HEK293T (cell line): ENCODE results near the gene TAF11.

ENCODE experiments used
- CTCF ChIA-PET: fragments of 350-600 bp; formaldehyde crosslinking; extraction: SDS; loops from one replicate; lab custom pipeline; 2021; ENCODE audit warnings: antibody characterized with exemption, inconsistent platforms; lab: Yijun Ruan, JAX
- POLR2A ChIA-PET: fragments of 350-600 bp; formaldehyde crosslinking; extraction: SDS; loops from one replicate; lab custom pipeline; 2020; ENCODE audit warnings: antibody characterized with exemption, inconsistent platforms; lab: Yijun Ruan, JAX
- DNase-seq: peaks from one replicate; pipeline ENCODE4 v3.0.0; 2012; ENCODE audit warnings: mixed read lengths; ENCODE audit errors: extremely low spot score
- ARNT ChIP-seq: fragments of 450-650 bp; IDR thresholded peaks from 2 replicates; pipeline ENCODE4 v1.6.1; 2017; ENCODE audit warnings: mild to moderate bottlenecking
- BHLHE40 ChIP-seq: fragments of 450-650 bp; IDR thresholded peaks from 2 replicates; pipeline ENCODE4 v1.6.1; 2016; ENCODE audit warnings: mild to moderate bottlenecking, moderate library complexity, borderline replicate concordance
- CTBP1 ChIP-seq: fragments of 450-650 bp; IDR thresholded peaks from 2 replicates; pipeline ENCODE4 v1.6.1; 2016; ENCODE audit warnings: borderline replicate concordance
- ELF4 ChIP-seq: fragments of 450-650 bp; IDR thresholded peaks from 2 replicates; pipeline ENCODE4 v1.6.1; 2017; ENCODE audit warnings: antibody characterized with exemption
- FOXA1 ChIP-seq: fragments of 450-650 bp; IDR thresholded peaks from 2 replicates; pipeline ENCODE4 v1.6.1; 2016; ENCODE audit warnings: mild to moderate bottlenecking
- FOXK2 ChIP-seq: fragments of 450-650 bp; IDR thresholded peaks from 2 replicates; pipeline ENCODE4 v1.6.1; 2016; ENCODE audit warnings: mild to moderate bottlenecking
- FOXM1 ChIP-seq: fragments of 450-650 bp; IDR thresholded peaks from 2 replicates; pipeline ENCODE4 v1.6.1; 2017; ENCODE audit warnings: mild to moderate bottlenecking, borderline replicate concordance
- HDGF ChIP-seq: fragments of 450-650 bp; IDR thresholded peaks from 2 replicates; pipeline ENCODE4 v1.6.1; 2017; ENCODE audit warnings: antibody characterized with exemption, borderline replicate concordance
- L3MBTL2 ChIP-seq: fragments of 450-650 bp; conservative IDR thresholded peaks from 2 replicates; pipeline ENCODE4 v1.6.1; 2016; ENCODE audit warnings: mild to moderate bottlenecking
- LEF1 ChIP-seq: fragments of 450-650 bp; IDR thresholded peaks from 2 replicates; pipeline ENCODE4 v1.6.1; 2017; ENCODE audit warnings: mild to moderate bottlenecking, borderline replicate concordance
- NFRKB ChIP-seq: fragments of 450-650 bp; IDR thresholded peaks from 2 replicates; pipeline ENCODE4 v1.6.1; 2016; ENCODE audit warnings: mild to moderate bottlenecking, moderate library complexity
- SP1 ChIP-seq: fragments of 450-650 bp; IDR thresholded peaks from 2 replicates; pipeline ENCODE4 v1.6.1; 2017
- SUZ12 ChIP-seq: fragments of 450-650 bp; IDR thresholded peaks from 2 replicates; pipeline ENCODE4 v1.6.1; 2016; ENCODE audit warnings: mild to moderate bottlenecking
- TARDBP ChIP-seq: fragments of 450-650 bp; IDR thresholded peaks from 2 replicates; pipeline ENCODE4 v1.6.1; 2016
- ZNF384 ChIP-seq: fragments of 450-650 bp; IDR thresholded peaks from 2 replicates; pipeline ENCODE4 v1.6.1; 2016
- TF ChIP-seq, protein P1 (sequence below): fragments of 450-650 bp; IDR thresholded peaks from 2 replicates; pipeline ENCODE4 v1.6.1; 2016

TAF11 gene

DNA sequence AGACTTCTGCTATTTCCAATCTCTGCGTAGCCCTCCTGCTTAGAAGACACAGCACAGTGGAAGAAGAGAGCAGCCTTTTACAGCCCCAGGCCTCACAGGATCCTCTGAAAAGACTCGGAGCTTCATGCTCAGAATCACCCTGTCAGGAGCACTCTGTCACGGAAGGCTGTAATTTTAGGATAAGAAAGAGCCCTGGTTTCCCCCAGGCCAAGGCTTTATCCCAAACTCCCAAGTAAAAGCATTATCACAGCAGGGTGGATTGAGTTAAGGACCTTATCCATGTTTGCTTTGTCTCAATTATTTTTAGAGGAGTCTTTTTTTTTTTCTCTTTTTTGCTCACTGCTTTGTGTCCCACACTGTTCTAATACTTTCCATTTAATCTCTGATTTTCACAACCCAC lies 40.4 kb upstream of the TAF11 start:
- CTCF ChIA-PET, result no interaction called here
- peak; percentile 49; the same call in 1 of the 2 replicates for TF ChIP-seq FOXA1
- peak; percentile 77 for TF ChIP-seq ZNF384
- TF ChIP-seq, protein P1, sequence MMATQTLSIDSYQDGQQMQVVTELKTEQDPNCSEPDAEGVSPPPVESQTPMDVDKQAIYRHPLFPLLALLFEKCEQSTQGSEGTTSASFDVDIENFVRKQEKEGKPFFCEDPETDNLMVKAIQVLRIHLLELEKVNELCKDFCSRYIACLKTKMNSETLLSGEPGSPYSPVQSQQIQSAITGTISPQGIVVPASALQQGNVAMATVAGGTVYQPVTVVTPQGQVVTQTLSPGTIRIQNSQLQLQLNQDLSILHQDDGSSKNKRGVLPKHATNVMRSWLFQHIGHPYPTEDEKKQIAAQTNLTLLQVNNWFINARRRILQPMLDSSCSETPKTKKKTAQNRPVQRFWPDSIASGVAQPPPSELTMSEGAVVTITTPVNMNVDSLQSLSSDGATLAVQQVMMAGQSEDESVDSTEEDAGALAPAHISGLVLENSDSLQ, result peak; percentile 40; the same call in 1 of the 2 replicates
- TF ChIP-seq TARDBP, result no peak
- POLR2A ChIA-PET, result interaction anchor here (1.2 kb wide), 1 partner anchor 21 kb away, joined by 3 read pairs; no protein-coding TSS in a partner anchor
- peak; percentile 42 for DNase-seq

DNA sequence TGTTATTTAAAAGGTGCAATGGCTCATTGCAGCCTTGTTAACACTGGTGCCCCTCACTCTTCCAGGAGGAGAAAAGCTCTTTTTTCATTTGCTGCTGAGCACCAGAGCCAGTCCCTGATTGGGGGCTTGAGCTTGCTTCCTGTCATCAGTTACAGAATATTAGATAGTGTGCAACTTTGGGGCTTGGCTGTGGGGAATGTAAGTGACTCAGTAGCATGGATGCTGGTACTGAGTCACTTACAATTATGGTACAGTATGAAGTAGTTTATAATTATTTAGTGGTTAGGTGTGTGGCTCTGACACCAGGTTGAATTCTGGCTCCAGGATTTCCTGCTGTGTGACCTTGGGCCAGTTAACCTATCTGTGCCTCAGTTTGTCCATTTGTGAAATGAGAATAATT lies 38.8 kb upstream of the TAF11 start:
- ChIA-PET CTCF (no interaction called here), POLR2A (interaction anchor here (1.0 kb wide), 1 partner anchor 39 kb away, joined by 3 read pairs; the partner anchor contains the start of gene TAF11)
- TF ChIP-seq FOXA1, result no peak
- no peak for TF ChIP-seq CTBP1
- TF ChIP-seq FOXM1, result no peak
- TF ChIP-seq BHLHE40, result no peak
- TF ChIP-seq LEF1, result no peak
- no peak for TF ChIP-seq SP1
- TF ChIP-seq, protein P1, result no peak
- no peak for TF ChIP-seq SUZ12
- no peak for TF ChIP-seq TARDBP
- no peak for TF ChIP-seq NFRKB
- no peak for TF ChIP-seq HDGF
- TF ChIP-seq ARNT, result no peak
- TF ChIP-seq ELF4, result no peak
- TF ChIP-seq FOXK2, result no peak
- TF ChIP-seq L3MBTL2, result no peak
- TF ChIP-seq ZNF384, result no peak
- DNase-seq, result no peak

GRCh38 chr6:34924831-34925625 lies 37.2 kb upstream of the TAF11 start:
- CTCF ChIA-PET, result no interaction called here
- POLR2A ChIA-PET, result no interaction called here
- TF ChIP-seq SP1 (no peak), NFRKB (no peak), BHLHE40 (no peak), L3MBTL2 (no peak), CTBP1 (no peak), SUZ12 (no peak), ARNT (no peak)
- TF ChIP-seq, protein P1, result no peak
- no peak for DNase-seq

GRCh38 chr6:34922177-34922663 lies 34.4 kb upstream of the TAF11 start:
- POLR2A ChIA-PET, result no interaction called here
- TF ChIP-seq L3MBTL2 (no peak), BHLHE40 (no peak), TARDBP (no peak), CTBP1 (no peak), FOXK2 (no peak), HDGF (no peak), NFRKB (no peak), FOXM1 (no peak), SP1 (no peak), ARNT (no peak), ZNF384 (no peak), LEF1 (no peak), ELF4 (no peak), SUZ12 (no peak)
- TF ChIP-seq, protein P1, result no peak
- no peak for DNase-seq
- CTCF ChIA-PET, result interaction anchor here (0.7 kb wide), 1 partner anchor 272 kb away, joined by 3 read pairs; no protein-coding TSS in a partner anchor

DNA sequence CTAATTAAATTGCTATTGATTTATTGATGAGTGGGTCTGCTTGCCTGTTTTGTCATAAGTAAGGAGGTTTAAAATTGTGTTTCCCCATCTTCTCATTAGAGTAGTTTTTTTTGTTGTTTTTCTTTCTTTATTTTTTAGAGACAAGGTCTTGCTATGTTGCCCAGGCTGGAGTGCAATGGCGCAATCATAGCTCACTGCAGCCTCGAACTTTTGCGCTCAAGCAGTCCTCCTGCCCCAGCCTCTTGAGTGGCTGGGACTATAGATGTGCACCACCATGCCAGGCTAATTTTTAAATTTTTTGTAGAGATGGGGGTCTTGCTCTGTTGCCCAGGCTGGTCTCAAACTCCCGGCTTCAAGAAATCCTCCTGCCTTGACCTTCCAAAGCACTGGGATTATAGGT lies 32.3 kb upstream of the TAF11 start:
- ChIA-PET POLR2A (no interaction called here), CTCF (no interaction called here)
- TF ChIP-seq NFRKB (no peak), ZNF384 (no peak), ARNT (no peak), FOXA1 (no peak), TARDBP (no peak), BHLHE40 (no peak), LEF1 (no peak), FOXM1 (no peak), SUZ12 (no peak), CTBP1 (no peak), L3MBTL2 (no peak), ELF4 (no peak), SP1 (no peak), HDGF (no peak), FOXK2 (no peak)
- TF ChIP-seq, protein P1, result no peak
- DNase-seq, result no peak
